ENCODE measurements around the gene IFT81. TPM values are rescaled to one million over a fixed set of nuclear protein-coding genes. Genes with fewer than 3 reads are reported as not detected.

IFT81 gene
- total and polyA plus RNA-seq, 2 donors (not counting 3 experiments of a cell fraction or from before 2014, with no cell fraction given): 2.4 to 9.8 TPM

DNA sequence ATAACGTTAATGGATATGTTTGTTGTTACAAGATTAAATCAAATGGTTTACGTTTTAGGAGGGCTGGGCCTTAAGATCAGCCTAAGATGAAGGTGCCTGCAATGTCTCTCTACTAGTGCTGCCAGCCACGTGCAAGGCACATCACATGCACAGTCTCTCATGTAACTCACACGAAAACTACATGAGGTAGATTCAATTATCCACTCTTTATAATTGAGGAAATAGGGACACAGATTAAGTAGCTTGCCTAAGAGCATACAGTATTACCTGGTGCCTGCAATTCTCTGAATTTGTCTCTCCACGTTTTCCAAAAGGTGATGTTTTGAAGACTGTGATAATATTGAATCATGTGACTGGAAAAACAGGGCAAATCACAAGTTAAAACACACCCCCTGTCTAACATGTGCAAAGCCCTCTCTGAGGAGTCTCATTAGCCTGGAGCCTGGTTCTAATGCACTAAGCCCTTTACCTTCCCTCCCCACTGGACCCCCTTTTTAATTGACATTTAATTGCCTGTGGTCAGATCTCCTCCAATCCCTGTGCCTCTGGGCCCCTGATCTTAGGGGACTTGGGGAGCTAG, 142.3 kb downstream of the IFT81 start:
- Histone ChIP-seq H3K4me3 (replicated peaks in 1 of 3; ENCODE audit: insufficient read depth in 1 of 3, low read depth in 1 of 3, low read length in 3 of 3) (no peak overlapping the region), H3K9me1 (replicated peaks; ENCODE audit: control insufficient read depth, extremely low read depth, insufficient read depth, low read length) (no peaks in the 10 kb centered on the region), H3K27ac (ENCODE audit: insufficient read depth, low read depth, low read length) (no peak overlapping the region), H3K79me2 (ENCODE audit: control insufficient read depth, insufficient read depth, low read length) (no peaks in the 10 kb centered on the region), H3K27me3 (ENCODE audit: control insufficient read depth in 2 of 2, insufficient read depth in 2 of 2, low read length in 2 of 2) (no peaks in the 10 kb centered on the region), H3K9me3 (replicated peaks; ENCODE audit: control insufficient read depth, insufficient read depth, low read length) (no peaks in the 10 kb centered on the region), H2AFZ (ENCODE audit: low read depth, low read length) (no peak overlapping the region), H3K4me2 (ENCODE audit: insufficient read depth, low read length) (no peak overlapping the region), H4K20me1 (replicated peaks; ENCODE audit: control insufficient read depth, extremely low read depth, insufficient read depth, low read length) (no peaks in the 10 kb centered on the region), H3K4me1 (ENCODE audit: control insufficient read depth, extremely low read depth, insufficient read depth, low read length) (peaks cover 11% of the 10 kb centered on the region), H3K9ac (replicated peaks; ENCODE audit: extremely low read depth, insufficient read depth, low read length) (no peak overlapping the region), H3K36me3 (ENCODE audit: control insufficient read depth in 2 of 2, extremely low read depth in 1 of 2, insufficient read depth in 2 of 2, low read length in 2 of 2) (no peaks in the 10 kb centered on the region)
- dilution Hi-C loops (cut with MboI; ENCODE audit: extremely low pct_ligation_motif_present, low sequenced_read_pairs): no loop called here
- no TSS peak for BruUV-seq (replicated peaks)
- TF ChIP-seq MYC (IDR thresholded peaks at IDR 0.05; ENCODE audit: low read depth, low read length) (no peak), GATA2 (IDR thresholded peaks at IDR 0.05; ENCODE audit: insufficient read depth, insufficient read length, low read depth, low read length) (no peak), JUN (IDR thresholded peaks at IDR 0.05; ENCODE audit: borderline replicate concordance, insufficient read depth, insufficient read length, low read depth) (no peak), EZH2 (IDR thresholded peaks at IDR 0.05; ENCODE audit: borderline replicate concordance, low read depth, low read length, severe bottlenecking) (no peak), POLR2AphosphoS5 (IDR thresholded peaks at IDR 0.05; ENCODE audit: insufficient read depth, low read depth, low read length) (no peak), POLR2A (IDR thresholded peaks at IDR 0.05; ENCODE audit: low read depth, low read length) (no peak)
- TF ChIP-seq, protein P1, sequence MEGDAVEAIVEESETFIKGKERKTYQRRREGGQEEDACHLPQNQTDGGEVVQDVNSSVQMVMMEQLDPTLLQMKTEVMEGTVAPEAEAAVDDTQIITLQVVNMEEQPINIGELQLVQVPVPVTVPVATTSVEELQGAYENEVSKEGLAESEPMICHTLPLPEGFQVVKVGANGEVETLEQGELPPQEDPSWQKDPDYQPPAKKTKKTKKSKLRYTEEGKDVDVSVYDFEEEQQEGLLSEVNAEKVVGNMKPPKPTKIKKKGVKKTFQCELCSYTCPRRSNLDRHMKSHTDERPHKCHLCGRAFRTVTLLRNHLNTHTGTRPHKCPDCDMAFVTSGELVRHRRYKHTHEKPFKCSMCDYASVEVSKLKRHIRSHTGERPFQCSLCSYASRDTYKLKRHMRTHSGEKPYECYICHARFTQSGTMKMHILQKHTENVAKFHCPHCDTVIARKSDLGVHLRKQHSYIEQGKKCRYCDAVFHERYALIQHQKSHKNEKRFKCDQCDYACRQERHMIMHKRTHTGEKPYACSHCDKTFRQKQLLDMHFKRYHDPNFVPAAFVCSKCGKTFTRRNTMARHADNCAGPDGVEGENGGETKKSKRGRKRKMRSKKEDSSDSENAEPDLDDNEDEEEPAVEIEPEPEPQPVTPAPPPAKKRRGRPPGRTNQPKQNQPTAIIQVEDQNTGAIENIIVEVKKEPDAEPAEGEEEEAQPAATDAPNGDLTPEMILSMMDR (IDR thresholded peaks at IDR 0.05; ENCODE audit: extremely low read depth in 1 of 2, insufficient read depth in 1 of 2, low read depth in 1 of 2, low read length in 2 of 2): no peak
- TF ChIP-seq, protein P2, sequence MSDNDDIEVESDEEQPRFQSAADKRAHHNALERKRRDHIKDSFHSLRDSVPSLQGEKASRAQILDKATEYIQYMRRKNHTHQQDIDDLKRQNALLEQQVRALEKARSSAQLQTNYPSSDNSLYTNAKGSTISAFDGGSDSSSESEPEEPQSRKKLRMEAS (IDR thresholded peaks at IDR 0.05; ENCODE audit: insufficient read depth, insufficient read length): no peak
- intact Hi-C loops (cut with micrococcal nuclease): no loop called here
- DNase-seq (ENCODE audit: low read depth, low spot score) (no peak), FAIRE-seq (no peak)
- CTCF ChIA-PET: interaction anchor here (1.0 to 1.5 kb wide), 2 partner anchors 17 to 88 kb away, joined by 3 to 4 read pairs; no protein-coding TSS in a partner anchor
- POLR2A ChIA-PET: no interaction called here

All from endothelial cell of umbilical vein (primary cell).